Peyer's patch (tissue), 4 donors: ENCODE data around the gene PTPN5. TPM values are rescaled to one million over a fixed set of nuclear protein-coding genes. Genes with fewer than 3 reads are reported as not detected.

Experiments used
- DNase-seq, 3 donors: peaks; one replicate each; pipeline ENCODE4 v3.0.0-alpha.2; 2017 to 2019
- H3K27ac ChIP-seq, 4 donors: fragments of 200-600 bp; sonication (generic); one replicate each; pipeline ENCODE4 v1.5.1; 2016 to 2019
- H3K27me3 ChIP-seq, 2 donors: fragments of 200-600 bp; sonication (generic); one replicate each; pipeline ENCODE4 v1.5.1; 2019
- H3K36me3 ChIP-seq, 3 donors: fragments of 200-600 bp; sonication (generic); one replicate each; pipeline ENCODE4 v1.5.1; 2016 to 2019
- H3K4me1 ChIP-seq, 4 donors: fragments of 200-600 bp; sonication (generic); one replicate each; pipeline ENCODE4 v1.5.1; 2016 to 2019
- H3K4me3 ChIP-seq, 4 donors: fragments of 200-600 bp; sonication (generic); 1 replicate in 3 of 4; 2 replicates in 1 of 4; pipeline ENCODE4 v1.5.1; 2016 to 2019; ENCODE audit warnings: mild to moderate bottlenecking in 1 of 4
- H3K9me3 ChIP-seq, 4 donors: fragments of 200-600 bp; sonication (generic); one replicate each; pipeline ENCODE4 v1.5.1; 2016 to 2019; ENCODE audit warnings: mild to moderate bottlenecking in 1 of 4
- CTCF ChIP-seq, 6 experiments: fragments of 450-650 bp in 4 of 6; fragments of 200-600 bp in 2 of 6; sonication (generic) in 1 of 6; IDR thresholded peaks; one replicate each; pipeline ENCODE4 v1.5.1; 2017 to 2019; ENCODE audit warnings: antibody characterized with exemption in 6 of 6, mild to moderate bottlenecking in 3 of 6, moderate library complexity in 1 of 6
- POLR2A ChIP-seq, 2 donors: fragments of 450-650 bp; IDR thresholded peaks; one replicate each; pipeline ENCODE4 v1.5.1; 2017; ENCODE audit warnings: antibody characterized with exemption in 2 of 2, mild to moderate bottlenecking in 2 of 2, moderate library complexity in 2 of 2
- total RNA-seq, 4 donors: library from RNA; depleted of rRNA; stranded (reverse); fragments of >200 nt; gene quantifications; one replicate each; pipeline ENCODE4 v1.1.0, GENCODE V29; 2016

PTPN5 gene
- total RNA-seq, 4 donors from 2014 or later: 0.76 to 1.7 TPM; not detected in 2

- no peaks in the 10 kb centered on the region for H3K27me3 ChIP-seq
- peaks cover 0 to 4% (median 2%) of the 10 kb centered on the region in 4 donors for H3K4me1 ChIP-seq
- H3K9me3 ChIP-seq: no peaks in the 10 kb centered on the region
- no peak for DNase-seq
- TF ChIP-seq POLR2A (IDR thresholded peaks at IDR 0.05): no peak
- no peak for TF ChIP-seq CTCF (IDR thresholded peaks at IDR 0.05)
- H3K27ac ChIP-seq: no peak overlapping the region
- H3K36me3 ChIP-seq: no peaks in the 10 kb centered on the region
- peak overlapping the region in 3 of 4 donors; percentile 55 to 67 (median 63) for H3K4me3 ChIP-seq
Measured at GRCh38 chr11:18722293-18722637, 69.3 kb downstream of the PTPN5 start.

GRCh38 chr11:18721561-18722292, 69.9 kb downstream of the PTPN5 start:
- peak overlapping the region; percentile 49 to 67 (median 59) for H3K4me3 ChIP-seq
- H3K9me3 ChIP-seq: no peaks in the 10 kb centered on the region
- H3K36me3 ChIP-seq: no peaks in the 10 kb centered on the region
- no peaks in the 10 kb centered on the region for H3K27me3 ChIP-seq
- peak; percentile 45 to 77 (median 66) for DNase-seq
- H3K27ac ChIP-seq: peak overlapping the region; percentile 10 to 64 (median 41)
- no peak for TF ChIP-seq POLR2A (IDR thresholded peaks at IDR 0.05)
- peak; percentile 58 to 89 (median 78) for TF ChIP-seq CTCF (IDR thresholded peaks at IDR 0.05)
- peaks cover 0 to 4% (median 2%) of the 10 kb centered on the region in 4 donors for H3K4me1 ChIP-seq

GRCh38 chr11:18720808-18721560, 70.6 kb downstream of the PTPN5 start:
- H3K36me3 ChIP-seq: no peaks in the 10 kb centered on the region
- TF ChIP-seq CTCF (IDR thresholded peaks at IDR 0.05): no peak
- TF ChIP-seq POLR2A (IDR thresholded peaks at IDR 0.05): no peak
- peak overlapping the region; percentile 49 to 67 (median 59) for H3K4me3 ChIP-seq
- no peaks in the 10 kb centered on the region for H3K27me3 ChIP-seq
- peak overlapping the region; percentile 10 to 64 (median 41) for H3K27ac ChIP-seq
- DNase-seq: peak; percentile 79 to 93 (median 85)
- H3K9me3 ChIP-seq: no peaks in the 10 kb centered on the region
- peaks cover 0 to 4% (median 2%) of the 10 kb centered on the region in 4 donors for H3K4me1 ChIP-seq

- DNase-seq: peak in 2 of 3 donors; percentile 25 to 73
- Histone ChIP-seq H3K36me3 (no peaks in the 10 kb centered on the region), H3K4me1 (peaks cover 0 to 4% (median 2%) of the 10 kb centered on the region in 4 donors), H3K4me3 (no peak overlapping the region), H3K9me3 (no peaks in the 10 kb centered on the region), H3K27me3 (no peaks in the 10 kb centered on the region), H3K27ac (peak overlapping the region in 2 of 4 donors; percentile 64)
- no peak for TF ChIP-seq POLR2A (IDR thresholded peaks at IDR 0.05)
- TF ChIP-seq CTCF (IDR thresholded peaks at IDR 0.05): no peak
Measured at GRCh38 chr11:18720091-18720807, 71.3 kb downstream of the PTPN5 start.

- TF ChIP-seq CTCF (IDR thresholded peaks at IDR 0.05) (no peak), POLR2A (IDR thresholded peaks at IDR 0.05) (no peak)
- Histone ChIP-seq H3K27ac (no peak overlapping the region), H3K27me3 (no peaks in the 10 kb centered on the region), H3K4me1 (no peaks in the 10 kb centered on the region), H3K4me3 (no peak overlapping the region), H3K9me3 (no peaks in the 10 kb centered on the region), H3K36me3 (no peaks in the 10 kb centered on the region)
- no peak for DNase-seq
Measured at GRCh38 chr11:18715476-18715875, 76.1 kb downstream of the PTPN5 start.
